Mucosa of stomach (tissue), 1 donor: ENCODE measurements around the gene KRTAP10-8.
"Not testable (repeated sequence)": the region's sequence is repeated elsewhere in the genome, so short reads cannot be mapped to it uniquely, and the experiment has no call there.

Source experiments
- H3K27me3 ChIP-seq: one replicate; pipeline ENCODE4 v1.7.0; 2013; ENCODE audit warnings: mild to moderate bottlenecking, low read length; ENCODE audit not compliant: control insufficient read depth, insufficient read depth
- H3K36me3 ChIP-seq: one replicate; pipeline ENCODE4 v1.7.0; 2013; ENCODE audit warnings: low read length; ENCODE audit not compliant: control insufficient read depth, insufficient read depth
- H3K4me1 ChIP-seq: one replicate; pipeline ENCODE4 v1.7.0; 2013; ENCODE audit warnings: mild to moderate bottlenecking, low read length; ENCODE audit not compliant: control insufficient read depth, insufficient read depth
- H3K4me3 ChIP-seq: one replicate; pipeline ENCODE4 v1.7.0; 2013; ENCODE audit warnings: low read length
- H3K9ac ChIP-seq: one replicate; pipeline ENCODE4 v1.7.0; 2013; ENCODE audit warnings: mild to moderate bottlenecking, low read length, moderate library complexity
- H3K9me3 ChIP-seq: one replicate; pipeline ENCODE4 v1.7.0; 2013; ENCODE audit warnings: mild to moderate bottlenecking, low read length, moderate library complexity; ENCODE audit not compliant: control insufficient read depth
- donor health status: Pancreatic carcinoma.

The KRTAP10-8 gene

DNA sequence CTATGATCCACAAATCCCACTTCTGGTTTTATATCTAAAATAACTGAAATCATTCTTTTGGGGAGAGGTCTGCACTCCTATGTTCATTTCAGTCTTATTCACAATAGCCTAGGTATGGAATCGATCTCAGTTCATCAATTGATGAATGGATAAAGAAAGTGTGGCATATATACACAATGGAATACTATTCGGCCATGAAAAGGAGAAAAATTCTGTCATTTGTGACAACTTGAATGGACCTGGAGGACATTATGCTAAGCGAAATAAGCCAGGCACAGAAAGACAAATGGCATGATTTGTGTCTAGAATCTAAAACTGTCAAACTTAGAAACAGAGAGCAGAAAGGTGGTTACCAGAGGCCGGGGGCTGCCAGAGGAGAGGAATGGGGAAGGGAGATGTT lies 5.4 kb upstream of the KRTAP10-8 start:
- Histone ChIP-seq H3K27me3 (peaks cover 3% of the 10 kb centered on the region), H3K9me3 (no peaks in the 10 kb centered on the region), H3K4me3 (no peak overlapping the region), H3K4me1 (no peaks in the 10 kb centered on the region), H3K36me3 (no peaks in the 10 kb centered on the region), H3K9ac (no peak overlapping the region)

DNA sequence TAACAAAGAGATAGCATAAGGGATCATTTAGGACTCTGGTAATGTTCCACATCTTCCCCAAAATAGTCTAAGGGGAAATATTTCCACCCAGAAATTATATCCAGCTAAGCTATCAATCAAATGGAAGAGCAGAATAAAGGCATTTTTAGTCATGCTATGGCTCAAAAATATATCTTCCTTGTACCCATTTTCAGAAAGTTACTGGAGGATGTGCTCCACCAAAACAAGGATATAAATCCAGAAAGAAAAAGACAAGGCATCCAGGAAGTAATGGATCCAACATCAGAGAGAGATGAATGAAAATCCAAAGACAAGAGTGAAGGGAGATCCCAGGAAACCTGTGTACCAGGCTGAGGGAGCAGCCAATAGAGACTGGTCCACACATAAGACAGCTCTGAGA lies 2.7 kb upstream of the KRTAP10-8 start:
- H3K4me1 ChIP-seq = no peaks in the 10 kb centered on the region
- no peak overlapping the region for H3K9ac ChIP-seq
- no peaks in the 10 kb centered on the region for H3K9me3 ChIP-seq
- no peaks in the 10 kb centered on the region for H3K36me3 ChIP-seq
- no peak overlapping the region for H3K4me3 ChIP-seq
- H3K27me3 ChIP-seq = no peaks in the 10 kb centered on the region

DNA sequence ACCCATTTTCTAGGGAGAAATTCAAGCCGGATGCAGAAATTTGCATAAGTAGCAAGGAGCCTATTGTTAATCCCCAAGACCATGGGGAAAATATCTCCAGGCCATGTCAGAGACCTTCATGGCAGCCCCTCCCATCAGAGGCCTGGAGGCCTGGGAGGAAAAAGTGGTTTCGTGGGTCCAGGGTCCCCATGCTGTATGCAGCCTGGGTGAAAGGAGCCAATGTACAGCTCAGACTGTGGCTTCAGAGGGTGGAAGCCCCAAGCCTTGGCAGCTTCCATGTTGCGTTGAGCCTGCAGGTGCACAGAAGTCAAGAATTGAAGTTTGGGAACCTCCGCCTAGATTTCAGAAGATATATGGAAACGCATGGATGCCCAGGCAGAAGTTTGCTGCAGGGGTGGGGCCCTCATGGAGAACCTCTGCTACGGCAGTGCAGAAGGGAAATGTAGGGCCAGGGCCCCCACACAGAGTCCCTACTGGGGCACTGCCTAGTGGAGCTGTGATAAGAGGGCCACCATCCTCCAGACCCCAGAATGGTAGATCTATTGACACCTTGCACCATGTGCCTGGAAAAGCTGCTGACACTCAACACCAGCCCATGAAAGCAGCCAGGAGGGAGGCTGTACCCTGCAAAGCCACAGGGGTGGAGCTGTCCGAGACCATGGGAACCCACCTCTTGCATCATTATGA lies 1.6 kb upstream of the KRTAP10-8 start:
- H3K4me3 ChIP-seq, H3K36me3 ChIP-seq, H3K9ac ChIP-seq, H3K27me3 ChIP-seq, H3K4me1 ChIP-seq, H3K9me3 ChIP-seq: not testable (repeated sequence)

DNA sequence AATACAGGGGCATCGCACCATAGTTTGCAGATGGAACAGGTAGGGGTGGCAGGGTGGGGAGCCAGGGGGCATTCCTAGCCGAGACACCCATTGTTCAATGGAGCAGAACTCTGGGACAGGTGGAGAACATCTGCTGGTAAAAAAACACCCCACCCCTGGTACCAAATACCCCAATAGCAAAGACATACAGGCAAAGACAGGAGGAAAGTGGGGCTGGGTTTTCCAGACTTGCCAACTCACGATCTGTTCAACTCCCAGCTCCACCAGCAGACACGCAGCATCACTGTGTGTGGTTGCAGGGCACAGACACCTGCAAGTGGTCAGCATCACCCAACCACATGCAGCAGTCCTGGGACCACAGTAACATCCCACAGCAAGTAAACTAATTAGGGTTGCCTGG lies 328 bp upstream of the KRTAP10-8 start:
- Histone ChIP-seq H3K4me1 (no peaks in the 10 kb centered on the region), H3K4me3 (no peak overlapping the region), H3K36me3 (no peaks in the 10 kb centered on the region), H3K9me3 (no peaks in the 10 kb centered on the region), H3K9ac (no peak overlapping the region), H3K27me3 (no peaks in the 10 kb centered on the region)

DNA sequence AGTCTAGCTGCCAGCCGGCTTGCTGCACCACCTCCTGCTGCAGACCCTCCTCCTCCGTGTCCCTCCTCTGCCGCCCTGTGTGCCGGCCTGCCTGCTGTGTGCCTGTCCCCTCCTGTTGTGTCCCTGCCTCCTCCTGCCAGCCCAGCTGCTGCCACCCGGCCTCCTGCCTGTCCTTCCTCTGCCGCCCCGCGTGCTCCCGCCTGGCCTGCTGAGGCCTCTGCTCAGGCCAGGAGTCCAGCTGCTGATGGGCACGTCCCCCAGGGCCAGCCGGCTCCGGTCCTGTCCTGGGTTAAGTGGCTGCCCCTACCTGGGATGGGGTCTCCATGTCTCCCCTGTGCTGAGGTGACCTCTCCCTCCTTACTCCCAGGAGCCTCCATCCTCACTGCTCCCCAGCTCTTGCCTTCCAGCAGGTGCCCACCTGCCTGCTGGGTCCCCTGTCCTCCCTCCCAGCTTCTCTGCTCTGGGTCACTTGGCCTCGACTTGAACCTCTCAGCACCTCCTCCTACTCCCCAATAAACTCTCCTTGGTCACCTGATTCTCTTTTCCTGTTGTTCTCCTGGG lies 870 bp downstream of the KRTAP10-8 start:
- no peaks in the 10 kb centered on the region for H3K36me3 ChIP-seq
- no peak overlapping the region for H3K9ac ChIP-seq
- no peak overlapping the region for H3K4me3 ChIP-seq
- no peaks in the 10 kb centered on the region for H3K4me1 ChIP-seq
- H3K9me3 ChIP-seq = no peaks in the 10 kb centered on the region
- no peaks in the 10 kb centered on the region for H3K27me3 ChIP-seq

DNA sequence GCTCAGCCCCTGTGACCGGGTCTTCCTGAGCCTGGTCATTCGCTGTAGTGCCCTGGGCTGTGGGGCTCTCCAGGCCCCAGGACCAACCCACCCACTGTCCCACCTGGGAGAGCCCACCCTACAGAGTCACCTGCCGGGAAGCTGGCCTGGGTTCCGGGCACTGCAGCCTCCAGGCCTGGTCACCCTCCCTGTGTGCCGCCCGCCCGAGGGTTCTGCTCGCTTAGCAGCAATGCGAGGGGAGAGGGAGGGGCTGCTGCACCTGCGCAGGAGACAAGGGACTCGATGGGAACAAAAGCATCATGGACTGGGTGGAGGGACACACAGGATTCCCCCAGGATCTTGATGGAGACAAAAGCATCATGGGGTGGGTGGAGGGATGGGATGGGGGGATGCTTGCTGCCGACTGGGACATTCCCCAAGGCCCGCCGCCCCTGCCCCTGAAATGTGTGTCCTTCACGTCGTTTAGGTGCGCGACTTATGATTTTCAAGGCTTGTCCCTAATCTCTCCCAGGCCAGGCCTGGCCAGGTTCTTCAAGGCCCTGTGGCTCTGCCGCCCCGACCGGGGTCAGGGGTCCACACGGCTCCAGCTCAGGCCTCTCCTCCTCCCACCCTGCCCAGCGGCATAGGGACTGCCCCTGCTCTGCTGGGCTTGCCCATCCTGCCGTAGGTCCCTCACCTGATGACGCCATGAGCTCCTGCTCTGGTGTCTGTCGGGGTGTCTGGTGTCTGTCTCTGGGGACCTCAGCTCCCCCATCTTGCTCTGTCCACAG lies 1.7 kb downstream of the KRTAP10-8 start:
- Histone ChIP-seq H3K9ac (no peak overlapping the region), H3K27me3 (no peaks in the 10 kb centered on the region), H3K9me3 (no peaks in the 10 kb centered on the region), H3K4me3 (no peak overlapping the region), H3K4me1 (no peaks in the 10 kb centered on the region), H3K36me3 (no peaks in the 10 kb centered on the region)

DNA sequence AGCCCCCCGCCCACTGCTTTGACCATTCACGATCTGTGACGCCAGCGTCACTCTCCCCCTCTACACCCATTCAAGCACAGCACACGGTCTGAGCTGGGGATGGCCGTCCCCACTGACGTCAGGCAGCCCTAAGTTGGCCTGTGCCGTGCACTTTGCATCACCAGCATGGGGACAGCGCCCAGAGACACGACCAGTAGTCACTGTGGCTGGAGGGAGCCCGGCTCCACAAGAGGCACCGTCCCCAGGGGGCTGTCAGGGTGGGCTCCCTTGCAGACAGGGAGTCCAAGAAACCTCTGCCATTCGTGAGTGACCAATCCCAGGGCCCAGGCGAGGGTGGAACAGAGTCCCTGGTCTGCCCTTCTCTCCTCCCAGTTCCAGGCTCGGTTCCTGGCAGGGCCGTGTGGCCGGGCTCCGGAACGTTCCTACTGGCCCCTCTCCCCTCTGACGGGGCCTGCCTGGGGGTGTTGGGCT lies 2.3 kb downstream of the KRTAP10-8 start:
- Histone ChIP-seq H3K36me3 (no peaks in the 10 kb centered on the region), H3K4me3 (no peak overlapping the region), H3K9ac (no peak overlapping the region), H3K27me3 (no peaks in the 10 kb centered on the region), H3K9me3 (no peaks in the 10 kb centered on the region), H3K4me1 (no peaks in the 10 kb centered on the region)

DNA sequence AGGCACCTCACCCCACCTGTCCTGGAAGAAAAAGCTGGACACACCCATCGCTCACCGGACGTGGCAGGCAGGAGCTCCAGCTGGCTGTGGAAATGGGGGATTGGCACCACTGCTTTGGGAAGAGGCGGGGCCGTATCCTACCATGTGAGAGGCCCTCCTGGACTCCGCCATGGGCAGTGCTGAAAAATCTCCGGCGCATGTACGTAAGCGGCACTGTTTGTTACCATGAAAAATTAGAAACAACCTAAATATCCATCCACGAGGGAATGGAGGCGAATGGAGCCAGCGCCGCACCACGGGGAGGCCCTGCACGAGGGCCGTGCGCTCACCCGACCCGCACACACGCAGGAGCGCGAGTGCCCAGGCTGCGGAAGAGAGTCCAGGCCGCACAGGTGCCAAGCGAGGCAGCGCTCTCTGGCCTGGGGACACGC lies 3.1 kb downstream of the KRTAP10-8 start:
- no peaks in the 10 kb centered on the region for H3K27me3 ChIP-seq
- no peaks in the 10 kb centered on the region for H3K9me3 ChIP-seq
- H3K36me3 ChIP-seq = no peaks in the 10 kb centered on the region
- no peak overlapping the region for H3K4me3 ChIP-seq
- H3K4me1 ChIP-seq = no peaks in the 10 kb centered on the region
- H3K9ac ChIP-seq = no peak overlapping the region

DNA sequence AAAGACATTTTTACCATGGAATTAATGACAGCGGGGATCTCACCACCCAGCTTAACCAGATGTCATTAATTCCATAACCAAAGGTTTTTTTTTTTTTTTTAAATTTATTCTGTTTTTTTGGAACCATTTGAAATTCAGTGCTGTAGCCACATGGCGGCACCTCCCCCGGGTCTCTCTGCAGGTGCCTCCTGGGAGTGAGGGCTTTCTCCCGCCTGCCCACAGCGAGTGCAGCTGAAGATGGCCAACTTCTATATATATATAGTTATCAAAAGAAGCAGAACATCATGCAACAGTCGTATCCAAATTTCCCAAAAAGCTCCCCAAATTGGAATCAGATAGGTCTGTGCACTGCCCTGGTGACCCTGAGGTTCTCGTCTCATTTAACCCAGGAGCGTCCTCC lies 3.6 kb downstream of the KRTAP10-8 start:
- Histone ChIP-seq H3K9me3 (no peaks in the 10 kb centered on the region), H3K4me1 (no peaks in the 10 kb centered on the region), H3K36me3 (no peaks in the 10 kb centered on the region), H3K4me3 (no peak overlapping the region), H3K9ac (no peak overlapping the region), H3K27me3 (no peaks in the 10 kb centered on the region)

DNA sequence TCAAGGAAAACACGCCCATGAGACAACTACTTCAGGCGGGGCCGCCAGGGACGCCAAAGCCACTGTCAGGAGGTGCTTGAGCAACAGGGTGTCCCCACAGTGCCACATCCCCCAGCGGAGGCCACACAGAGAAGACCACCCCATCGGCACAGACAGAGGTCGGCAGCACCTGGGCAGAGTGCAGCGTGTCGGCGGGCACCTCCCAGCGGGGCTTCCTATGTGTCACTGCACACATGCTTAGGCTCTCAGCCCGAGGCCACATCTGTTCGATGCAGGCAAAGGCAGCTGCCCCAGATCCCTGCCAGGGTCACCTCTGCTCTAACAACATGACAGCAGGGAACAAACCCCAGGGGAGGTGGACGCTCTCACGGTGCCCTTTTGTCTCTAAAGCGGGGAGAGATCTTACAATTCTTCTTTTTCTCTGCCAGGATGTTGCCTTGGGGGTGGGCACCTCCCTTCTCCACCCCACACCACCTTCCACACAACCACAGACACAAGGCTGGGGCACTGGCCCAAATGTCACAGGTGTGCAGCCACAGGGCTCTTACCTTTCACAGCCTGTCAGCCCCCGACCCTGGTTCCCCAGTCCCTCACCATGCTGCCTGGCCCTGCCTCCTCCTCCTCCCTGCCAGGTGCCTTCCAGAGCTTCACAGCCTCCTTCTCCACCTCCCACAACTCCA lies 4.2 kb downstream of the KRTAP10-8 start:
- H3K27me3 ChIP-seq = no peaks in the 10 kb centered on the region

DNA sequence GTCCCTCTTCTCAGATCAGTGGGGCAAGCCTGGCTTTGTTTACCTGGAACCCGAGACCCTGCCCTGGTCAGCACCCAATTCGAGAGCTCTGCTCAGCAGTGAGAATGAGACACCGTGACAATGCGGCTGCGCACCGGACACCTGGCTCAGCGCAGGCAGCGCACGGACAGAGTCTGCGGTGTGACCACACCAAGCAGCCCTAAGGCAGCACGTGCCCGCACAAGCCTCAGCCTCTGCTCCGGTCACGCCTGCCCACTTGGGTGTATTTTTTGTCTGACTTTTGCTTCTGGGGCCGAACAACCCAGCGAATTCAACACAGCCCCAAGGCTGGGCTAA lies 4.7 kb downstream of the KRTAP10-8 start:
- no peaks in the 10 kb centered on the region for H3K27me3 ChIP-seq
- H3K9ac ChIP-seq = no peak overlapping the region
- no peaks in the 10 kb centered on the region for H3K36me3 ChIP-seq
- H3K4me1 ChIP-seq = no peaks in the 10 kb centered on the region
- H3K9me3 ChIP-seq = no peaks in the 10 kb centered on the region
- H3K4me3 ChIP-seq = no peak overlapping the region

More for the DNA sequence above, 4.2 kb downstream of the KRTAP10-8 start:
- no peak overlapping the region for H3K4me3 ChIP-seq
- H3K9me3 ChIP-seq = no peaks in the 10 kb centered on the region
- no peaks in the 10 kb centered on the region for H3K36me3 ChIP-seq
- no peak overlapping the region for H3K9ac ChIP-seq
- H3K4me1 ChIP-seq = no peaks in the 10 kb centered on the region

DNA sequence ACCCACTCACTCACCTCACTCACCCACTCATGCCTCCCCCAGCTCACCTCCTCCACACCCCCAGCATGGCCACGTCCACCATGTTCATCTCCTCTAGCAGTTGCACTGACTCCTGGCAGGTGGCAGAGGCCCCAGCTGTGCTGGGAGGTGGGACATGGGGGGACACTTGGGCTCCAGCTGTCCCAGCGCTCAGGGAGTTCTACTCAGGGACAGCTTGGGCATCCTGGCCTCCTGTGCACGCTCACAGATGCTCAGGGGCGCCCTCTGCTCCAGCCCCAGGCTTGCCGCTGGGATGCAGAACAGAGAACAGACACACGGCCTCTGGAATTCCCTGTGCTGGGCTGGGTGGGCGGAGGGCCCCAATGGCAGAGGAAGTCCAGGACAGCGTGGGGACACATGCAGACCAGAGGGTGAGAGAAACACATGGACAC lies 5.2 kb downstream of the KRTAP10-8 start:
- H3K9me3 ChIP-seq = no peaks in the 10 kb centered on the region
- H3K4me3 ChIP-seq = no peak overlapping the region
- no peaks in the 10 kb centered on the region for H3K36me3 ChIP-seq
- H3K9ac ChIP-seq = no peak overlapping the region
- H3K27me3 ChIP-seq = no peaks in the 10 kb centered on the region
- H3K4me1 ChIP-seq = no peaks in the 10 kb centered on the region
